ENCODE measurements around the gene CNTN1. TPM values are rescaled to one million over a fixed set of nuclear protein-coding genes. Genes with fewer than 3 reads are reported as not detected.

The CNTN1 gene
- total and polyA plus RNA-seq, 2 donors (not counting 1 experiment from before 2014, with no cell fraction given), result not detected

DNA sequence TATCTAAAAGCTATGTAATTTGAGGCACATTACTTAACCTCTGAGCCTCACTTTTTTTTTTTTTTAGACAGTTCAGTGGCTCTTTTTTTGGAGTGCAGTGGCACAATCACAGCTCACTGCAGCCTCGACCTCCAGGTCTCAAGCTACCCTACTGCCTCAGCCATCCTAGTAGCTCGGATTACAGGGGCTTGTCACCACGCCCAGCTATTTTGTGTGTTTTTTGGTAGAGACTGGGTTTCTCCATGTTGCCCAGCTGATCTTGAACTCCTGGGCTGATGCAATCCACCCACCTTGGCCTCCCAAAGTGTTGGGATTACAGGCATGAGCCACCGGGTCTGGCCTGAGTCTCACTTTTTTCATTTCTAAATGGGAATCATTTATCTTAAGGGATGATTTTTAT, 303.9 kb downstream of the CNTN1 start:
- H3K9me3 ChIP-seq (ENCODE audit: control extremely low read depth in 1 of 3, control insufficient read depth in 2 of 3, insufficient read depth in 1 of 3, low read length in 2 of 3), result no peaks in the 10 kb centered on the region
- no peaks in the 10 kb centered on the region for H3K27me3 ChIP-seq (replicated peaks in 1 of 4; ENCODE audit: control extremely low read depth in 1 of 4, control insufficient read depth in 3 of 4, insufficient read depth in 4 of 4, low read length in 3 of 4)
- H3K27ac ChIP-seq (ENCODE audit: low read length in 2 of 2), result no peak overlapping the region
- POLR2A ChIA-PET, result no interaction called here
- no peaks in the 10 kb centered on the region for H3K4me1 ChIP-seq (ENCODE audit: control insufficient read depth in 2 of 2, insufficient read depth in 2 of 2, low read length in 2 of 2)
- H3K4me3 ChIP-seq (ENCODE audit: control extremely low read depth in 1 of 5, extremely low read depth in 1 of 5, insufficient read depth in 1 of 5, low read depth in 2 of 5, low read length in 4 of 5), result no peak overlapping the region
- H4K20me1 ChIP-seq (ENCODE audit: control insufficient read depth, insufficient read depth, low read length, poor library complexity, severe bottlenecking), result no peaks in the 10 kb centered on the region
- H3K79me2 ChIP-seq (ENCODE audit: control insufficient read depth, insufficient read depth, low read length), result no peaks in the 10 kb centered on the region
- no peak overlapping the region for H3K4me3 Mint-ChIP-seq
- intact Hi-C loops (cut with micrococcal nuclease), result no loop called here
- DNase-seq, result no peak
- ATAC-seq (ENCODE audit: low read depth), result no peak
- H3K9me3 Mint-ChIP-seq (ENCODE audit: insufficient read depth), result no peaks in the 10 kb centered on the region
- no peaks in the 10 kb centered on the region for H3K4me1 Mint-ChIP-seq
- 88% methylated on average over 1 of the region's 4 CpGs for WGBS (ENCODE audit: insufficient coverage)
- no peak overlapping the region for H3K4me2 ChIP-seq (replicated peaks; ENCODE audit: low read depth, low read length, poor library complexity, severe bottlenecking)
- no peaks in the 10 kb centered on the region for H3K36me3 ChIP-seq (replicated peaks in 1 of 2; ENCODE audit: control extremely low read depth in 1 of 2, control insufficient read depth in 1 of 2, extremely low read depth in 1 of 2, insufficient read depth in 2 of 2, low read length in 1 of 2)
- no peaks in the 10 kb centered on the region for H3K27me3 Mint-ChIP-seq
- H2AFZ ChIP-seq (ENCODE audit: insufficient read depth, low read depth, low read length, poor library complexity, severe bottlenecking), result no peak overlapping the region
- TF ChIP-seq, protein P1, sequence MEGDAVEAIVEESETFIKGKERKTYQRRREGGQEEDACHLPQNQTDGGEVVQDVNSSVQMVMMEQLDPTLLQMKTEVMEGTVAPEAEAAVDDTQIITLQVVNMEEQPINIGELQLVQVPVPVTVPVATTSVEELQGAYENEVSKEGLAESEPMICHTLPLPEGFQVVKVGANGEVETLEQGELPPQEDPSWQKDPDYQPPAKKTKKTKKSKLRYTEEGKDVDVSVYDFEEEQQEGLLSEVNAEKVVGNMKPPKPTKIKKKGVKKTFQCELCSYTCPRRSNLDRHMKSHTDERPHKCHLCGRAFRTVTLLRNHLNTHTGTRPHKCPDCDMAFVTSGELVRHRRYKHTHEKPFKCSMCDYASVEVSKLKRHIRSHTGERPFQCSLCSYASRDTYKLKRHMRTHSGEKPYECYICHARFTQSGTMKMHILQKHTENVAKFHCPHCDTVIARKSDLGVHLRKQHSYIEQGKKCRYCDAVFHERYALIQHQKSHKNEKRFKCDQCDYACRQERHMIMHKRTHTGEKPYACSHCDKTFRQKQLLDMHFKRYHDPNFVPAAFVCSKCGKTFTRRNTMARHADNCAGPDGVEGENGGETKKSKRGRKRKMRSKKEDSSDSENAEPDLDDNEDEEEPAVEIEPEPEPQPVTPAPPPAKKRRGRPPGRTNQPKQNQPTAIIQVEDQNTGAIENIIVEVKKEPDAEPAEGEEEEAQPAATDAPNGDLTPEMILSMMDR (IDR thresholded peaks at IDR 0.05), result no peak
- no peak for TF ChIP-seq EZH2 (IDR thresholded peaks at IDR 0.05; ENCODE audit: borderline replicate concordance, insufficient read depth, low read depth, low read length, poor library complexity, severe bottlenecking)
- no peak overlapping the region for H3K9ac ChIP-seq (ENCODE audit: low read length)
- no peak overlapping the region for H3K27ac Mint-ChIP-seq
- CTCF ChIA-PET, result no interaction called here

DNA sequence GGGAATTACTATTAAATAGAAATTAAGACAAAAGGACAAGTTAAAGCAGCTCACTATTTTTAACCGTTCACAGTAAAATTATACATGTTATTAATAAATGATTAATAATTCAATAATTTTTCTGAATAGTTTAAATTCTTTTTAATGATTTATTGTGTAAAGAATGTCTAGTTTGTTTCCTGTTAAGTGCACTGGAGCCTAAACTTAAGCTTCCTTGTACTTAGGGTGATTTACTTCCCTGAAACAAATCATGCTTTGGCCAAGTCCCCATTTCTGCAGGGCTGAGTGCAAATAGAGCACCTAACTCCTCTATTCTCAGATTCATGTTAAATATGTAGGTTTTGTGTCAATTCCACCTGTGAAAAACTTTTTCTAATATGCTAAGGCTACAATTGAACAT, 307.0 kb downstream of the CNTN1 start:
- ATAC-seq (ENCODE audit: low read depth) (no peak), DNase-seq (no peak)
- H4K20me1 ChIP-seq (ENCODE audit: control insufficient read depth, insufficient read depth, low read length, poor library complexity, severe bottlenecking), result no peaks in the 10 kb centered on the region
- Mint-ChIP-seq H3K4me3 (no peak overlapping the region), H3K4me1 (no peaks in the 10 kb centered on the region), H3K27ac (no peak overlapping the region), H3K27me3 (no peaks in the 10 kb centered on the region), H3K9me3 (ENCODE audit: insufficient read depth) (peaks cover 4% of the 10 kb centered on the region)
- no peaks in the 10 kb centered on the region for H3K9me3 ChIP-seq (ENCODE audit: control extremely low read depth in 1 of 3, control insufficient read depth in 2 of 3, insufficient read depth in 1 of 3, low read length in 2 of 3)
- H3K4me3 ChIP-seq (ENCODE audit: control extremely low read depth in 1 of 5, extremely low read depth in 1 of 5, insufficient read depth in 1 of 5, low read depth in 2 of 5, low read length in 4 of 5), result no peak overlapping the region
- H3K36me3 ChIP-seq (replicated peaks in 1 of 2; ENCODE audit: control extremely low read depth in 1 of 2, control insufficient read depth in 1 of 2, extremely low read depth in 1 of 2, insufficient read depth in 2 of 2, low read length in 1 of 2), result no peaks in the 10 kb centered on the region
- intact Hi-C loops (cut with micrococcal nuclease), result no loop called here
- H3K9ac ChIP-seq (ENCODE audit: low read length), result no peak overlapping the region
- H3K27me3 ChIP-seq (replicated peaks in 1 of 4; ENCODE audit: control extremely low read depth in 1 of 4, control insufficient read depth in 3 of 4, insufficient read depth in 4 of 4, low read length in 3 of 4), result no peaks in the 10 kb centered on the region
- no peak overlapping the region for H3K4me2 ChIP-seq (replicated peaks; ENCODE audit: low read depth, low read length, poor library complexity, severe bottlenecking)
- no peaks in the 10 kb centered on the region for H3K4me1 ChIP-seq (ENCODE audit: control insufficient read depth in 2 of 2, insufficient read depth in 2 of 2, low read length in 2 of 2)
- H2AFZ ChIP-seq (ENCODE audit: insufficient read depth, low read depth, low read length, poor library complexity, severe bottlenecking), result no peak overlapping the region
- ChIA-PET POLR2A (no interaction called here), CTCF (no interaction called here)
- WGBS (ENCODE audit: insufficient coverage), result no CpG with 5 or more reads among the region's 1 CpG
- no peaks in the 10 kb centered on the region for H3K79me2 ChIP-seq (ENCODE audit: control insufficient read depth, insufficient read depth, low read length)
- no peak overlapping the region for H3K27ac ChIP-seq (ENCODE audit: low read length in 2 of 2)
- TF ChIP-seq EZH2 (IDR thresholded peaks at IDR 0.05; ENCODE audit: borderline replicate concordance, insufficient read depth, low read depth, low read length, poor library complexity, severe bottlenecking), result no peak
- TF ChIP-seq, protein P1 (IDR thresholded peaks at IDR 0.05), result no peak
